HEK293T (cell line): ENCODE results near the gene RAPGEF6.

Experiments used
- CTCF ChIA-PET: fragments of 350-600 bp; formaldehyde crosslinking; extraction: SDS; loops from one replicate; lab custom pipeline; 2021; ENCODE audit warnings: antibody characterized with exemption, inconsistent platforms; lab: Yijun Ruan, JAX
- POLR2A ChIA-PET: fragments of 350-600 bp; formaldehyde crosslinking; extraction: SDS; loops from one replicate; lab custom pipeline; 2020; ENCODE audit warnings: antibody characterized with exemption, inconsistent platforms; lab: Yijun Ruan, JAX
- DNase-seq: peaks from one replicate; pipeline ENCODE4 v3.0.0; 2012; ENCODE audit warnings: mixed read lengths; ENCODE audit errors: extremely low spot score
- ARNT ChIP-seq: fragments of 450-650 bp; IDR thresholded peaks from 2 replicates; pipeline ENCODE4 v1.6.1; 2017; ENCODE audit warnings: mild to moderate bottlenecking
- BHLHE40 ChIP-seq: fragments of 450-650 bp; IDR thresholded peaks from 2 replicates; pipeline ENCODE4 v1.6.1; 2016; ENCODE audit warnings: mild to moderate bottlenecking, moderate library complexity, borderline replicate concordance
- CTBP1 ChIP-seq: fragments of 450-650 bp; IDR thresholded peaks from 2 replicates; pipeline ENCODE4 v1.6.1; 2016; ENCODE audit warnings: borderline replicate concordance
- ELF4 ChIP-seq: fragments of 450-650 bp; IDR thresholded peaks from 2 replicates; pipeline ENCODE4 v1.6.1; 2017; ENCODE audit warnings: antibody characterized with exemption
- FOXA1 ChIP-seq: fragments of 450-650 bp; IDR thresholded peaks from 2 replicates; pipeline ENCODE4 v1.6.1; 2016; ENCODE audit warnings: mild to moderate bottlenecking
- FOXK2 ChIP-seq: fragments of 450-650 bp; IDR thresholded peaks from 2 replicates; pipeline ENCODE4 v1.6.1; 2016; ENCODE audit warnings: mild to moderate bottlenecking
- FOXM1 ChIP-seq: fragments of 450-650 bp; IDR thresholded peaks from 2 replicates; pipeline ENCODE4 v1.6.1; 2017; ENCODE audit warnings: mild to moderate bottlenecking, borderline replicate concordance
- HDGF ChIP-seq: fragments of 450-650 bp; IDR thresholded peaks from 2 replicates; pipeline ENCODE4 v1.6.1; 2017; ENCODE audit warnings: antibody characterized with exemption, borderline replicate concordance
- L3MBTL2 ChIP-seq: fragments of 450-650 bp; conservative IDR thresholded peaks from 2 replicates; pipeline ENCODE4 v1.6.1; 2016; ENCODE audit warnings: mild to moderate bottlenecking
- LEF1 ChIP-seq: fragments of 450-650 bp; IDR thresholded peaks from 2 replicates; pipeline ENCODE4 v1.6.1; 2017; ENCODE audit warnings: mild to moderate bottlenecking, borderline replicate concordance
- NFRKB ChIP-seq: fragments of 450-650 bp; IDR thresholded peaks from 2 replicates; pipeline ENCODE4 v1.6.1; 2016; ENCODE audit warnings: mild to moderate bottlenecking, moderate library complexity
- SP1 ChIP-seq: fragments of 450-650 bp; IDR thresholded peaks from 2 replicates; pipeline ENCODE4 v1.6.1; 2017
- SUZ12 ChIP-seq: fragments of 450-650 bp; IDR thresholded peaks from 2 replicates; pipeline ENCODE4 v1.6.1; 2016; ENCODE audit warnings: mild to moderate bottlenecking
- TARDBP ChIP-seq: fragments of 450-650 bp; IDR thresholded peaks from 2 replicates; pipeline ENCODE4 v1.6.1; 2016
- ZNF384 ChIP-seq: fragments of 450-650 bp; IDR thresholded peaks from 2 replicates; pipeline ENCODE4 v1.6.1; 2016
- TF ChIP-seq, protein P1 (sequence below): fragments of 450-650 bp; IDR thresholded peaks from 2 replicates; pipeline ENCODE4 v1.6.1; 2016

RAPGEF6 gene

DNA sequence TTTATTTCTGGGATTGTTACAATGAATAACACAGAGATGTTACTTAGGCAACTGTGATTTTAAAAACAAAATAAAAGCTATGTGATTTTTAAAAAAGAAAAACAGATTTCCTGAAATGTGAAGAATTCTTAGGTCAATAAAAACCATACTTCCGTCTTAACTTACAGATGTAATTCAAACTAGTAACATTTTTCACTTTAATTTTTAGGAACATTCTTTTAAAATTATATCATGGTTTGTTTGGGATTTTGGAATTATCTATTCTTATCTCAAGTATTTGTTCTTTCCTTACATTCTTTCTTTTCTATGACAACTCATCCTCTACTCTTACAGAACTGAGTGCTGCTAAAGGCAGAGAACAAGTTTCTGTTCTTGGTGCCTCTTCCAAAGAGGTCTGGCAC lies 159.5 kb downstream of the RAPGEF6 start:
- no peak for DNase-seq
- ChIA-PET CTCF (no interaction called here), POLR2A (no interaction called here)
- TF ChIP-seq, protein P1, sequence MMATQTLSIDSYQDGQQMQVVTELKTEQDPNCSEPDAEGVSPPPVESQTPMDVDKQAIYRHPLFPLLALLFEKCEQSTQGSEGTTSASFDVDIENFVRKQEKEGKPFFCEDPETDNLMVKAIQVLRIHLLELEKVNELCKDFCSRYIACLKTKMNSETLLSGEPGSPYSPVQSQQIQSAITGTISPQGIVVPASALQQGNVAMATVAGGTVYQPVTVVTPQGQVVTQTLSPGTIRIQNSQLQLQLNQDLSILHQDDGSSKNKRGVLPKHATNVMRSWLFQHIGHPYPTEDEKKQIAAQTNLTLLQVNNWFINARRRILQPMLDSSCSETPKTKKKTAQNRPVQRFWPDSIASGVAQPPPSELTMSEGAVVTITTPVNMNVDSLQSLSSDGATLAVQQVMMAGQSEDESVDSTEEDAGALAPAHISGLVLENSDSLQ = no peak
- TF ChIP-seq ZNF384 (no peak), SUZ12 (no peak), FOXA1 (no peak), ARNT (no peak), ELF4 (no peak), HDGF (no peak), FOXM1 (no peak), SP1 (no peak), TARDBP (no peak), CTBP1 (no peak), L3MBTL2 (no peak), LEF1 (no peak), BHLHE40 (no peak), FOXK2 (no peak)

DNA sequence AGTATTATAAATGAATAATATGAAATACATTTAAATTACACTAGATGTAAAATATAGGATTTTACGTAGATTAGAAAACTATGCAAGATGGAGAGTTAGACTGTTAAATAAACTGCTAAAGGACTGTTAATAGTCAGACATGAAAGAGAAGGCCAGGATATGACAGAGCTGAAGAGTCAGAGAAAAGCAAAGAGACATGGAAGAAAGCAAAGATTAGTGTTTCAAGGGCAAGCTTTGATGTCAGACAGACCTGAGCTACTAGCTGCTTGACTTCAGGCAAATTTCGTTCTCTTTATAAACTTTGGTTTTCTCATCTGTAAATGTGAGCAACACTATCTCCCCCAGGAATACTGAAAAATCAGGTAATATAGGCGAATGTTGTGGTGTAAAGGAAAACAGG lies 161.3 kb downstream of the RAPGEF6 start:
- TF ChIP-seq CTBP1 (no peak), LEF1 (no peak), FOXK2 (no peak), ELF4 (no peak), ARNT (no peak), NFRKB (no peak), BHLHE40 (no peak), ZNF384 (no peak), L3MBTL2 (no peak), SUZ12 (no peak), TARDBP (no peak), HDGF (no peak), FOXM1 (no peak), FOXA1 (no peak), SP1 (no peak)
- TF ChIP-seq, protein P1 = no peak
- CTCF ChIA-PET = no interaction called here
- POLR2A ChIA-PET = no interaction called here

DNA sequence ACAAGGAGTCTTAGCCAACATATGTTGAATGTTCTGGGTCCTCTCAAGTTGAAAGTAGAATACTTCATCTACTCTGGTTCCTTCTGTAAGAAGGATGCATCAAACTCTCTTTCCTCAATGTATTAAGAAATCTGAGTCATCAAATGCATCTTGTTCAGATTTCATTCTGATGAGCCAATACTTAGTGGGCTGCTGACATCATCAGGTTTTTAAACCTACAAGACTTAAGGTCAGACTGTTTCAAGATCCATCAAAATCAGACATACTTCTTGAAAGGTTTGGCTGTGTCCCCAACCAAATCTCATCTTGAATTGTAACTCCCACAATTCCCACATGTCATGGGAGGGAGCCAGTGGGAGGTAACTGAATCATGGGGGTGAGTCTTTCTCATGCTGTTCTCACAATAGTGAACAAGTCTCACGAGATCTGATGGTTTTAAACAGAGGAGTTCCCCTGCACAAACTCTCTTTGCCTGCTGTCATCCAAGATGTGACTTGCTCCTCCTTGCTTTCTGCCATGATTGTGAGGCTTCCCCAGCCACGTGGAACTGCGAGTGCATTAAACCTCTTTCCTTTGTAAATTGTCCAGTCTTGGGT lies 168.8 kb downstream of the RAPGEF6 start:
- ChIA-PET POLR2A (no interaction called here), CTCF (no interaction called here)
- TF ChIP-seq FOXA1 (no peak), ELF4 (no peak), NFRKB (no peak), LEF1 (no peak), ARNT (no peak), FOXM1 (no peak), CTBP1 (no peak), SP1 (no peak), FOXK2 (no peak)
- TF ChIP-seq, protein P1 = no peak
- no peak for DNase-seq

More for the DNA sequence above, 161.3 kb downstream of the RAPGEF6 start:
- no peak for DNase-seq

DNA sequence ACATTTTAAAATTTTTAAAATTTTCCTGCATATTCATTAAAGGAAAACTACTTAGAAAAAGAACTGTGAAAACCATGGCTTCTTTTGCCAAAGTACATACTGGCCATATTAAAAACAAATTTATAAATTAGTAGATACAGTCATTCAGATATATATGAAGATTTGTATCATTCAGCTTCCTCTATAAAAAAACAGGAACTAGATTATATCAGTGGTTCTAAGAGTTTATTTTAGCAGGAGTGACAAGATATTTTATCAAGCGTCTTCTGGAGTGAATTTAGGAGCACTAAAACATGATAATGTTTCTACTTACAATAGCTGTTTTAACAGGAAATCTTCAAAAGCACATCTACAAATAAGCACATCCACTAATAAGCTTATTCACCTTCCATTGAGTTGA lies 171.4 kb downstream of the RAPGEF6 start:
- no peak for TF ChIP-seq HDGF
- no peak for TF ChIP-seq CTBP1
- TF ChIP-seq, protein P1 = no peak
- no peak for TF ChIP-seq ELF4
- TF ChIP-seq TARDBP = no peak
- TF ChIP-seq NFRKB = no peak
- no peak for TF ChIP-seq FOXK2
- TF ChIP-seq L3MBTL2 = no peak
- no peak for TF ChIP-seq LEF1
- TF ChIP-seq FOXA1 = no peak
- TF ChIP-seq ZNF384 = no peak
- TF ChIP-seq SUZ12 = no peak
- no peak for TF ChIP-seq ARNT
- no peak for TF ChIP-seq SP1
- no peak for TF ChIP-seq BHLHE40
- TF ChIP-seq FOXM1 = no peak
- CTCF ChIA-PET = no interaction called here
- POLR2A ChIA-PET = no interaction called here
- no peak for DNase-seq

DNA sequence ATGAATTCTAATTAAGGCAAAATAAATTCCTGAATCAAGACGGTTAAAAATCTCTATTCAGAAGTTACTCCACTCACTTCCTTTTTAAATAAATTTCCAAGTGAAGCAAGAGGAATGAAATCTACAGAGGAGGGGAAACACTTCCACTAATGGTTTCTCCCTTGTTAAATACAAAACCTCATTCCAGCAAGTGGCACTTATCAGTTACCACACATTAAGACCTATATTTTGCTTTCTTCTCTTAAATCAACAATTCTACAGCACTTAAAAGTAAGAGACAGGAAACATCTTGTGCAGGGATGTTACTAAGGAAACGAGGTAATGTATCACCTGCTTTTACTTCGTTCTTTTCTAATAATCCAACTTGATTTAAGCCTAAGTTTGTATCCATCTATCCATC lies 172.6 kb downstream of the RAPGEF6 start:
- CTCF ChIA-PET = no interaction called here
- TF ChIP-seq TARDBP = no peak
- DNase-seq = no peak
- POLR2A ChIA-PET = no interaction called here

DNA sequence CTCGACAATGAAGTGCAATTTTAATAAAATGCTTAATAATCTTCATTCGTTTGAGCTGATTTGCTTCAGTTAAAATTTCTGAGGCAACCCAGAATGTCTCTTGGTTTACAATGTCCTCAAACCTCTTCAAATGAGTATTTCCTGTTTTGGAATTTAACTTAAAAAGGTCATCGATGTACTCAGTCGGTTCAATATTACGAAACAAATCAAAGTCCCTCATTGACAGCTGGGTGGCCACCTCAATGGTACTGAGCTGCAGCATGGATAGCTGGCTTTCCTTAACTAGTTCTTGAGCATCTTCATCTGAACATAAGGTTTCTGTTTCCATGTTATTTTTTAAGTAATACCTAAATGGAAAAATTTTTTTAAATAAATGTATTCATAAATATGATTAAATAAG lies 173.3 kb downstream of the RAPGEF6 start:
- CTCF ChIA-PET = no interaction called here
- POLR2A ChIA-PET = no interaction called here
- DNase-seq = no peak
- no peak for TF ChIP-seq ARNT
- no peak for TF ChIP-seq ZNF384
- TF ChIP-seq FOXM1 = no peak
- TF ChIP-seq L3MBTL2 = no peak
- no peak for TF ChIP-seq BHLHE40
- TF ChIP-seq ELF4 = no peak
- TF ChIP-seq SUZ12 = no peak
- no peak for TF ChIP-seq NFRKB
- no peak for TF ChIP-seq LEF1
- no peak for TF ChIP-seq TARDBP
- no peak for TF ChIP-seq FOXA1
- no peak for TF ChIP-seq SP1
- TF ChIP-seq, protein P1 = no peak
- no peak for TF ChIP-seq HDGF
